GM18502 (cell line): ENCODE measurements around the gene RINT1.
A peak's percentile ranks its signal among the peaks of the same experiment; 100 is the strongest.

Source experiments
- ATAC-seq: cut with Tn5 transposase; IDR thresholded peaks from one replicate; pipeline ENCODE4 v1.9.1; 2021; ENCODE audit warnings: mild to moderate bottlenecking; ENCODE audit not compliant: unreplicated experiment, poor library complexity

RINT1 gene

DNA sequence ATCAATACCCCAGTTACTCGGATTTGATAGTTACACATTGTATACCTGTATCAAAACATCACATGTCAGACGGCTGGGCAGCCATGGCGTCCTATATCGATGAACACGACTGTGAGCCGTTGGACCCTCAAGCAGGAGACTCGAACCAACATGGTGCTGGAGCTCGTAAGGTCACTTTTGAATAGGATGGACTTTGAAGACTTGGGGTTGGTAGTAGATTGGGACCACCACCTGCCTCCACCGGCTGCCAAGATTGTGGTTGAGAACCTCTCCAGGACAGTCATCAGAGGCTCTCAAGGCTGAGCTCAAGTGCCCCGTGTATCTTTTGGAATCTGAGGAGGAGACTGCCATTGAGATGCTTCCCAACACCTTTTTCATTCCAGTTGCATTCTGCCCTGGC lies 1.9 kb upstream of the RINT1 start:
- ATAC-seq: no peak

DNA sequence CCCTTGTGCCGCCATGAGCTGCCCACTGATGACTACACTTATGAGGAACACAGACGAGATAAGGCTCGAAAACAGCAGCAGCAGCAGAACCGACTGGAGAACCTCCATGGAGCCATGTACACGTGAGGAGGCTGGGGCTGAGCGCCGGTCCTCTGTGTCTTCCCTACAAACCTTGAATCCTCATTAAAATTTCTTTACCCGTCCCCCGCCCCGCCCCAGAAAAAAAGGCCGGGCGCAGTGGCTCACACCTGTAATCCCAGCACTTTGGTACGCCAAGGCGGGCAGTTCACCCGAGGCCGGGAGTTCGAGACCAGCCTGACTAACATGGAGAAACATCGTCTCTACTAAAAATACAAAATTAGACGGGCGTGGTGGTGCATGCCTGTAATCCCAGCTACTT lies 1.5 kb upstream of the RINT1 start:
- ATAC-seq: no peak

- no peak for ATAC-seq
Observed at GRCh38 chr7:105532709-105533460, 884 bp downstream of the RINT1 start.

DNA sequence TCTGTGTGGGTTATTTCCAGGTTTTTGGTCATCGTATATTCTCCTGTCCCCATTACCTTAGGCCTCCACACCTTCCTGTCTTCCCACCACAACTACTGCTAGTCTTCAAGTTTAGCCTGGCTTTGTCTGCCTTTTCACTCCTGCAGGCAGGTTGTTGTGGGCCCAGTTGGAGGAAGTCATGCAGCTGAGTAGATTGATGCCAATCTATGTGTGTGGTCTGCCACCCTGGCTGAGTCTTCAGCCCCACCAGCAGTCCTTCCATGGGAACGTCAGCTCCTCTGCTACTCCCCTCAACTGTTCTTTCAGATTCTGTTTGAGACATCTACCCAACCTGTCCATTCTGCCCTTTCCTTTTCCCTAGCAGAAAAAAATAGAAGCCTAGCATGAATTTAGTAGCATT lies 6.3 kb downstream of the RINT1 start:
- ATAC-seq: no peak

GRCh38 chr7:105559926-105560325 lies 27.9 kb downstream of the RINT1 start:
- ATAC-seq: no peak

GRCh38 chr7:105565190-105565589 lies 33.2 kb downstream of the RINT1 start:
- no peak for ATAC-seq

- no peak for ATAC-seq
Observed at GRCh38 chr7:105567024-105567423, 35.0 kb downstream of the RINT1 start.

DNA sequence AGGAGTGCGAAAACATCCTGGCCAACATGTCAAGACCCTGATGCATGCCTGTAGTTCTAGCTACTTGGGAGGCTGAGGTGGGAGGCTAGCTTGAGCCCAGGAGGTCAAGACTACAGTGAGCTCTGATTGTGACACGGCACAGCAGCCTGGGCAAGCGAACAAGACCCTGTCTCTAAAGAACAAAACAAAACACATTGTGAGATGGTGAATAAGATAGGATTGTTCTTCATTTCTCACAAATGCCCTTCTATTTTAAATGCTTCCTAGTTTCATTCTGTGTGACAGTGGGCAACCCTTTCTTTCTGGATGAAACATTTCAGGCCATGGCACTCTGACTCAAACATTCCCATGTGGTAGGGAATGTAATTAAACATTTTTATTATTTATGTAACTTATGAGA lies 35.8 kb downstream of the RINT1 start:
- ATAC-seq: no peak

DNA sequence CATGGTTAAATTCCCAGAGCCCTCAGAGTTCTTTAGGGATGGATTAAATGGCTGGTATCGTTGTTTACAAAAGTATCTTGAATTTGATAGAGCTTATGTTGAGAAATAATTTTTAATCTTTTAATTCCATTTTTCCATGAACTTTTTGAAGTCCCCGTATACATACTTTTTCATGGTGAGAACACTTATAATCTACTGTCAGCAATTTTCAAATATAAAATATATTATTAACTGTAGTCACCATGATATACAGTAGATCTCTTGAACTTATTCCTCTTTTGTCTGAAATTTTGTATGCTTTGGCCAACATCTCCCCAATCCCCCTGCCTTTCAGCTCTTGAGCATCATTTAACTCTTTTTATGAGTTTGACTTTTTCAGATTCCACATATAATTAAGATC lies 39.9 kb downstream of the RINT1 start:
- ATAC-seq: no peak

GRCh38 chr7:105577251-105577650 lies 45.2 kb downstream of the RINT1 start:
- ATAC-seq: no peak

GRCh38 chr7:105578496-105578895 lies 46.5 kb downstream of the RINT1 start:
- ATAC-seq: no peak

DNA sequence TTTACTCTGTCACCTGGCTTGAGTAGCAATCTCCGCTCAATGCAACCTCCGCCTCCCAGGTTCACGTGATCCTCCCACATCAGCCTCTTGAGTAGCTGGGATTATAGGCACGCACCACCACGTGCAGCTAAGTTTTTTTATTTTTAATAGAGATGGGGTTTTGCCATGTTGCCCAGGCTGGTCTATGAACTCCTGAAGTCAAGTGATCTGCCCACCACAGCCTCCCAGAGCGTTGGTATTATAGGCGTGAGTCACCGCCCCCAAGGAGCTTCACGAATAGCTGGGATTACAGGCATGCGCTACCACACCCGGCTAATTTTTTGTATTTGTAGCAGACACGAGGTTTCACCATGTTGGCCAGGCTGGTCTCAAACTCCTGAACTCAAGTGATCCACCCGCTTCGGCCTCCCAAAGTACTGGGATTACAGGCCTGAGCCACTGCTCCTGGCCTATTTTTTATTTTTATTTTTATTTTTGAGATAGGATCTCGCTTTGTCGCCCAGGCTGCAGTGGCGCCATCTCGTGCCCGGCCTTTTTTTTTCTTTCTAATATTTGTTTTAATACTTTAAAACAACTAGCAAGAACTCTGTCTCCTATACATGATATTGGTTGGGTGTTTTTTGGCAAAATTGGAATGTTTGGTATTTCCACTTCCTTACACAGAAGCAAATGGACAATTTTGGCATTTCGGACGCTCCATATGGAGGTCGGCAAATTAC lies 48.2 kb downstream of the RINT1 start:
- no peak for ATAC-seq

DNA sequence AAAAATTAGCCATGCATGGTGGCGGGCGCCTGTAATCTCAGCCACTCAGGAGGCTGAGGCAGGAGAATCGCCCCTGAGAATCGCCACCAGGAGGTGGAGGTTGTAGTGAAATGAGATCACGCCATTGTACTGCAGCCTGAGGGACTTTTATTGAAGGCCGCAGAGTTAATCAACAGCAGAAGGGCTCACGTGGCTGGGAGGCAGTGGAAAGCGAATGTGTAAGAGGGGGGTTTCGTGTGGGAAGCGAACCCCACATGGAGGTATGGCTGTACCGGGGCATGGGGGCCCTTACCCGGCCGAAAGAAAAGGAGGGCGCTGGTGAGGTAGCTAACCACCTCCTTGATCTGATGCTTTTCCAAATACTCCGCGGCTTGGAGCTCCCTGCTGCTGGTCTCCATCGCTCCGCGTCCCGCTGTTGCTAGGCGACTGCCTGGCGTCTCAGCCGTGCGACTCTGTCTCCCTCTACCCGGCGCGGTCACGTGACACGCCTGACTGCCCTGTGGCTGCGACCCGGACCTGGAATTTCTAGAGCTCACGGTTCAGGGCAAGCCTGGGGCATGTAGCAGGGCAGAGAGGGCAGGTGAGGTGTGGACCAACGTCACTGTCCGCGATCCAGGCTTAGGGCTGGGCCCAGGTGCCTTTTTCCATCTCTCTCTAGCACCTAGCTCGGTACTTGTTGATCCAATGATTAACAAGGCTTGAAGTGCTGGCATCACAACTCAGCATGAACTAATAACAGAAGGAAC lies 49.2 kb downstream of the RINT1 start, which contains the start of gene EFCAB10:
TSS of gene EFCAB10 (minus strand) at position 428 of the 746 bp plus-strand sequence. CDS start at position 398, 30 bp downstream.
- peak; percentile 85 for ATAC-seq

DNA sequence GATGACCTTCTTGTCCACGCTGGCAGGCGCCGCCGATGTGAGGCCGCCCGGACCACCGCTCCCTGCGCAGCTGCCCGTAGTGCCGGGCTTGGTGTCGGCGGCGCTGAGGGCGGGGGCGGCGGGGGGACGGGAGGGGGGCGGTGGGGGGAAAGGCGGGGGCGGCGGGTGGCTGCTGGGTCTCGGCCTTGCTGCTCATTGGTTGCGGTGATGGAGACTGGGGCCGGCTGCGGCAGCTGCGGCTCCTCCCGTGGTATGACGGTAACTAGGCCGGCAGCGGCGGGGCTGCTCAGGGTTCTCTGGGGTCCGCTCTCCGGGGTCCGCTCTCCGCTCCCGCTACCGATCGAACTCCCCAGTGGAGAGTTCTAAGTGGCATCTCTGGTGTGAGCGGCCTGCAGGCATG lies 51.1 kb downstream of the RINT1 start:
- ATAC-seq: no peak

GRCh38 chr7:105584165-105584564 lies 52.2 kb downstream of the RINT1 start:
- ATAC-seq: no peak

GRCh38 chr7:105585850-105586500 lies 54.0 kb downstream of the RINT1 start:
- ATAC-seq: no peak

- ATAC-seq: no peak
Observed at GRCh38 chr7:105587909-105588635, 56.1 kb downstream of the RINT1 start.

DNA sequence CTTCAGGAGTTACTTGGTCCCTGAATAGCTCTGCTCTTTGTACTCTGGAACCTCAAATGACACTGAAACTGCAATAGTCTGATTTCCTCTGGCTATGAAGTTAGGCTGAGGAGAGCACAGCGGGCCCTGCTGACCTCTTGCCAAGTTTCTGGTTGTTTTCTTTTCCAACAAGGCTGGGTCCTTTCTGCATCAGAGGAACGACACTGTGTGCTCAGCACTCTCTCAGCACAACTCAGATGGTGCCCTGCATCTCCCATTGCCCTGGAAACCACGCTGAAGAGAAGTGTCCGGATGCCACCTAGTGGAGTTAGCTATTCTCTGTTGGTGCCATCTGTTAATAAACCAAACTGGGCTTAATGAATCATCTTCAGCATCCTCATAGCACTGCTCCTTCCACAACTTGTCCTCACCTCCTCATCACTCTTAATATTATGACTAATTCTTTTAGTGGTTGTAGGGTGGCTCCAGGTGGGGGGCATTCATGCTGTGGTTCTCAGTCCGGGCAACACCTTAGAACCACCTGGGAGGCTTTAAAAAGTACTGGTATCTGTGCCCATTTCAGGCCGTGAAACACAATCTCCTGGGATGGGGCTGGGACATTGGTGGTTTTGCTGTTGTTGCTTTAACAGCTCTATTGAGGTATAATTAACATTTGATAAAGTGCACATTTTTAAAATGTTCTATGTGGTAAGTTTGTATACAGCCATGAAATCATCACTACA lies 57.5 kb downstream of the RINT1 start:
- peak; percentile 89 for ATAC-seq

GRCh38 chr7:105590793-105591192 lies 58.8 kb downstream of the RINT1 start:
- ATAC-seq: no peak
